A549 (cell line): ENCODE measurements around the gene LRRC8E. TPM values are rescaled to one million over a fixed set of nuclear protein-coding genes. Genes with fewer than 3 reads are reported as not detected.

Experiments used
- ATAC-seq, 2 experiments: fragments of 200-7000 bp in 1 of 2; fragments of >200 bp in 1 of 2; cut with Nextera tagmentation in 1 of 2; cut with Tn5 transposase in 1 of 2; 3 replicates each; pipeline versions ENCODE4 v1.8.0 to v1.9.1; 2018 to 2020; ENCODE audit warnings: mild to moderate bottlenecking in 1 of 2, moderate library complexity in 1 of 2
- CTCF ChIA-PET: fragments of 300-600 bp; sonication (Branson Sonifier 250); formaldehyde crosslinking; extraction: SDS; loops from one replicate; lab custom pipeline; 2021; ENCODE audit warnings: antibody characterized with exemption, inconsistent platforms; lab: Yijun Ruan, JAX
- POLR2A ChIA-PET: fragments of 350-600 bp; formaldehyde crosslinking; extraction: SDS; loops from one replicate; lab custom pipeline; 2021; ENCODE audit warnings: antibody characterized with exemption, inconsistent platforms; lab: Yijun Ruan, JAX
- DNase-seq, 2 experiments: peaks; one replicate each; pipeline versions ENCODE4 v3.0.0 to v3.0.0-alpha.2; 2011 to 2016; ENCODE audit warnings: low read depth in 1 of 2, low spot score in 1 of 2
- FAIRE-seq: peaks from 2 replicates; lab custom pipeline; 2011; peaks lifted over from hg19 to GRCh38; lab: Jason Lieb, UNC
- H3K27ac ChIP-seq, 2 experiments: fragments of >200 bp; sonication (Bioruptor Twin); formaldehyde crosslinking; 3 replicates each; pipeline ENCODE4 v1.5.1; 2016 to 2017
- H3K4me1 ChIP-seq: fragments of >200 bp; sonication (Bioruptor Twin); formaldehyde crosslinking; 3 replicates; pipeline ENCODE4 v1.6.1; 2016
- H3K4me2 ChIP-seq: fragments of >200 bp; sonication (Bioruptor Twin); formaldehyde crosslinking; 3 replicates; pipeline ENCODE4 v1.6.1; 2016
- H3K4me3 ChIP-seq: fragments of >200 bp; sonication (Bioruptor Twin); formaldehyde crosslinking; 3 replicates; pipeline ENCODE4 v1.5.1; 2016
- H3K9me3 ChIP-seq: fragments of >200 bp; sonication (Bioruptor Twin); formaldehyde crosslinking; 3 replicates; pipeline ENCODE4 v1.6.1; 2016
- BHLHE40 ChIP-seq: IDR thresholded peaks from 2 replicates; pipeline ENCODE4 v1.6.1; 2012; ENCODE audit warnings: low read depth, low read length, inconsistent platforms
- CEBPB ChIP-seq, 2 experiments: fragments of >200 bp in 1 of 2; sonication (Bioruptor Twin) in 1 of 2; formaldehyde crosslinking in 1 of 2; IDR thresholded peaks; 2 replicates each; pipeline ENCODE4 v1.6.1; 2012 to 2016
- EHF ChIP-seq: fragments of 250-450 bp; sonication (Bioruptor Pico); IDR thresholded peaks from 2 replicates; pipeline ENCODE4 v1.5.0; 2020; ENCODE audit warnings: mild to moderate bottlenecking
- FOSL2 ChIP-seq, 2 experiments: fragments of 450-650 bp in 1 of 2; fragments of >200 bp in 1 of 2; sonication (Bioruptor Twin) in 1 of 2; formaldehyde crosslinking; IDR thresholded peaks; 2 replicates each; pipeline versions ENCODE4 v1.5.0 to v1.6.1; 2016 to 2020; ENCODE audit warnings: mild to moderate bottlenecking in 1 of 2, moderate library complexity in 1 of 2
- HOXB13 ChIP-seq: fragments of 250-450 bp; sonication (Bioruptor Pico); IDR thresholded peaks from 2 replicates; pipeline ENCODE4 v1.5.0; 2020; ENCODE audit warnings: low read depth, mild to moderate bottlenecking, moderate library complexity
- HOXB5 ChIP-seq: fragments of 250-450 bp; sonication (Bioruptor Pico); IDR thresholded peaks from 2 replicates; pipeline ENCODE4 v1.5.0; 2020; ENCODE audit warnings: mild to moderate bottlenecking, moderate library complexity
- MAFK ChIP-seq: fragments of 450-650 bp; IDR thresholded peaks from 2 replicates; pipeline ENCODE4 v1.6.1; 2014; ENCODE audit not compliant: partially characterized antibody
- NPAS2 ChIP-seq: fragments of 250-450 bp; sonication (Bioruptor Pico); IDR thresholded peaks from 2 replicates; pipeline ENCODE4 v1.8.0; 2022; ENCODE audit warnings: mild to moderate bottlenecking, moderate library complexity, borderline replicate concordance
- POLR2AphosphoS2 ChIP-seq: conservative IDR thresholded peaks from 2 replicates; pipeline ENCODE4 v1.6.1; 2012; ENCODE audit warnings: low read length, improper control_type of control experiment, inconsistent platforms
- ZSCAN20 ChIP-seq: fragments of 250-450 bp; sonication (Bioruptor Pico); IDR thresholded peaks from 2 replicates; pipeline ENCODE4 v1.8.0; 2022; ENCODE audit warnings: mild to moderate bottlenecking, moderate library complexity
- WGBS: methylation state at CpG from one replicate; pipeline ENCODE4 v1.1.6; 2017; ENCODE audit errors: missing lambda C conversion rate; 5-methylcytosine and 5-hydroxymethylcytosine counted together
- polyA plus RNA-seq, 4 experiments: library from polyadenylated mRNA; depleted of rRNA in 3 of 4; stranded (reverse); fragments of >200 nt; fragmentation: RNase III in 1 of 4; extraction: RNeasy Plus Mini Kit Qiagen cat#74134 plus additional on column Dnase treatment in 1 of 4; gene quantifications; 2 replicates in 3 of 4; 3 replicates in 1 of 4; pipeline ENCODE4 v1.2.3, GENCODE V29; 2011 to 2017
- TF ChIP-seq, protein P1 (sequence below): fragments of >200 bp; sonication (Bioruptor Twin); formaldehyde crosslinking; IDR thresholded peaks from 3 replicates; pipeline ENCODE4 v1.6.1; 2016
- TF ChIP-seq, protein P2 (sequence below): IDR thresholded peaks from 2 replicates; pipeline ENCODE4 v1.6.1; 2012
- TF ChIP-seq, protein P3 (sequence below): fragments of 150-350 bp; IDR thresholded peaks from 2 replicates; pipeline ENCODE4 v1.6.1; 2014; ENCODE audit warnings: low read depth, mild to moderate bottlenecking, low read length
- TF ChIP-seq, protein P4 (sequence below): fragments of 450-650 bp; IDR thresholded peaks from 2 replicates; pipeline ENCODE4 v1.6.1; 2014; ENCODE audit warnings: antibody characterized with exemption

LRRC8E gene
- polyA plus RNA-seq, 2 of the 4 experiments (the other 2 are of a cell fraction) = 4.0 to 4.4 TPM

DNA sequence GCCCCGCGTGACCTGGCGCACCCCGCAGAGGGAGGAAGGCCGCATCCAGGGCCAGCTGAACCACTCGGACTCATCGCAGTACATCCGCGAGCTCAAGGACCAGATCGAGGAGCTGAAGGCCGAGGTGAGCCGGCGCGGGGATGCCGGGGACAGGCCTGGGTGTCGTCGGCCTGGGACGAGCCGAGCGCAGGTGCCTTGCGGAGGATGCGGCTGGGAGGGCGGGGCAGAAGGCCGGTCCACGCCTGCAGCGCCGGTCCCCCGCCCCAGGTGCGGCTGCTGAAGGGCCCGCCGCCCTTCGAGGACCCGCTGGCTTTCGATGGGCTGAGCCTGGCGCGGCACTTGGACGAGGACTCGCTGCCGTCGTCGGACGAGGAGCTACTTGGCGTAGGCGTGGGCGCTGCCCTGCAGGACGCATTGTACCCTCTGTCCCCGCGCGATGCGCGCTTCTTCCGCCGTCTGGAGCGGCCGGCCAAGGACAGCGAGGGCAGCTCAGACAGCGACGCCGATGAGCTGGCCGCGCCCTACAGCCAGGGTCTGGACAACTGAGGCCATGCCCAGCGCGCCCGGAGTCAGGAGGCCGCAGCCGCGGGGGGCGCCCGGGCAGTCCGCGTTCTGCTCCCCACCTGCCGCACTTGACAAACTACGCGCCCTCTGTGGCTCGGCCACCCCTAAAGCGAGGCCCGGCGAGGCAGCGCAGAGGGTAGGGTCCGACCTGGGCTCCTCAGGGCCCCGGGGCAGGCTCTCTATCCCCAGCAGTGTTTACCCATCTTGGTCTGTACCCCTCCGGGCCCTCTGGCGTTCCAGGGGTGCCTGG, 24.9 kb upstream of the LRRC8E start (continued):
- no peak for TF ChIP-seq HOXB13 (CRISPR knock-in tag)
- TF ChIP-seq, all 56 proteins: peak for 0

DNA sequence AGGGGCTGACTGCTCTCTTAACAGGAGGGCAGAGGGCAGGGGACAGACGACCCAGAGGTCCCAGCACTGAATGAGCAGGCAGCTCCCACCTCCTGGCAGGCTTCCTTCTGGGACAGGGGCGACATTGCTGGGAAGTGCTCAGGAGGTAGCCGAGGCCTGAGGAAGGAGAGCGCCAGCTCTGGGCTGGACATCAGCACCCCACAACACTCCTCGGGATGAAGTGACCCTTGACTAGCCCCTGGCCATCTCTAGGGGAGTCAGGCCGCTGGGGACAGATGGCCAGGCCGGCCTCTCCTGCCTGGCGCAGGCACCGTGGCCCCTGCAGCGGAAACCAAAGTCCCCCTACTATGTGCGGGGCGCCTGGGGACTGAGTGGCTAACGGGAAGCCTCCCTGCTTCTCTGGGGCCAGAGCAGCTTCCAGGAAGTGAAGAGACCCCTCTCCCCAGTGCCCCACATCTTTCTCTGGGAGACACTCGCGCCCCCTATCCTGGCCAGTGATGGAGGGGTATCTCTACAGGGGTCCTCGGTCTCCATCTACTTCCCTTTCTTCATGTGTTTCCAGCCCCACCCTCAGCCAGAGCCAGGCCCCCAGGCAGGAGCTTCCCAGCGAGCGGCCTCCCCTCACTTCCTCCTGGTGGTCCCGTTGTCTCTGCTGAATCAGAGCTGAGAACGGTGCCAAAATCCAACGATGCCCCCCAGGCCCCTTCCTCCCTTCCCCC, 24.2 kb upstream of the LRRC8E start:
- H3K4me1 ChIP-seq = peaks cover 7% of the 10 kb centered on the region
- no peak overlapping the region for H3K27ac ChIP-seq
- FAIRE-seq = no peak
- no peak overlapping the region for H3K4me3 ChIP-seq
- CTCF ChIA-PET = interaction anchor here (2.4 kb wide), 1 partner anchor 11 kb away, joined by 9 read pairs; no protein-coding TSS in a partner anchor
- TF ChIP-seq EHF (no peak), NPAS2 (CRISPR knock-in tag) (no peak), MAFK (no peak), BHLHE40 (no peak), HOXB13 (CRISPR knock-in tag) (no peak), CEBPB (IDR thresholded peaks at IDR 0.05) (no peak)
- TF ChIP-seq, protein P1, sequence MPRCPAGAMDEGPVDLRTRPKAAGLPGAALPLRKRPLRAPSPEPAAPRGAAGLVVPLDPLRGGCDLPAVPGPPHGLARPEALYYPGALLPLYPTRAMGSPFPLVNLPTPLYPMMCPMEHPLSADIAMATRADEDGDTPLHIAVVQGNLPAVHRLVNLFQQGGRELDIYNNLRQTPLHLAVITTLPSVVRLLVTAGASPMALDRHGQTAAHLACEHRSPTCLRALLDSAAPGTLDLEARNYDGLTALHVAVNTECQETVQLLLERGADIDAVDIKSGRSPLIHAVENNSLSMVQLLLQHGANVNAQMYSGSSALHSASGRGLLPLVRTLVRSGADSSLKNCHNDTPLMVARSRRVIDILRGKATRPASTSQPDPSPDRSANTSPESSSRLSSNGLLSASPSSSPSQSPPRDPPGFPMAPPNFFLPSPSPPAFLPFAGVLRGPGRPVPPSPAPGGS = no peak
- TF ChIP-seq, protein P2, sequence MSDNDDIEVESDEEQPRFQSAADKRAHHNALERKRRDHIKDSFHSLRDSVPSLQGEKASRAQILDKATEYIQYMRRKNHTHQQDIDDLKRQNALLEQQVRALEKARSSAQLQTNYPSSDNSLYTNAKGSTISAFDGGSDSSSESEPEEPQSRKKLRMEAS = no peak
- TF ChIP-seq, all 56 proteins: peak for 0
- 96% methylated on average over 5 of the region's 21 CpGs for WGBS
- Histone ChIP-seq H3K9me3 (no peaks in the 10 kb centered on the region), H3K4me2 (no peak overlapping the region)
- ATAC-seq (no peak), DNase-seq (no peak)
- POLR2A ChIA-PET = no interaction called here

DNA sequence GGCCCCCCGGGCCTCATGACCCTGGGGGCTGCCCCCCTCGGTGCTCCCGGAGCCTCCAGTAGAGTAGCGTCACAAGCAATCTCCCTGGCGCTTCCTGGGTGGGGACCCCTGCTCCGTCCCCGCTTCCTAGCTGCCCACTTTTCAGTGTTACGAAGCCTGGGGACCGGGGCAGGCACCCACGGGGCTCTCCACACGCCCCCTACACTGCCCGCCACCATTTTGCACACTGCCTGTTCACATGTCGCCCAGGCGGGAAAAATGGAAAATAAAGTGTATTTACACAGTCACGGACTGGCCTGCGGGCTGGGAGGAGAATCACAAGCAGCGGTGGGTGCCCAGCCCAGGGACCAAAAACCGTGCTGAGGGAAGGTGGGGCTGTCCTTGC, 23.6 kb upstream of the LRRC8E start:
- no peak overlapping the region for H3K4me3 ChIP-seq
- ATAC-seq = no peak
- POLR2A ChIA-PET = no interaction called here
- no peak overlapping the region for H3K27ac ChIP-seq
- no peak overlapping the region for H3K4me2 ChIP-seq
- TF ChIP-seq, protein P3, sequence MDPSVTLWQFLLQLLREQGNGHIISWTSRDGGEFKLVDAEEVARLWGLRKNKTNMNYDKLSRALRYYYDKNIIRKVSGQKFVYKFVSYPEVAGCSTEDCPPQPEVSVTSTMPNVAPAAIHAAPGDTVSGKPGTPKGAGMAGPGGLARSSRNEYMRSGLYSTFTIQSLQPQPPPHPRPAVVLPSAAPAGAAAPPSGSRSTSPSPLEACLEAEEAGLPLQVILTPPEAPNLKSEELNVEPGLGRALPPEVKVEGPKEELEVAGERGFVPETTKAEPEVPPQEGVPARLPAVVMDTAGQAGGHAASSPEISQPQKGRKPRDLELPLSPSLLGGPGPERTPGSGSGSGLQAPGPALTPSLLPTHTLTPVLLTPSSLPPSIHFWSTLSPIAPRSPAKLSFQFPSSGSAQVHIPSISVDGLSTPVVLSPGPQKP = no peak
- TF ChIP-seq HOXB5 (no peak), FOSL2 (IDR thresholded peaks at IDR 0.05) (no peak), FOSL2 (CRISPR knock-in tag; IDR thresholded peaks at IDR 0.05) (no peak), HOXB13 (CRISPR knock-in tag) (no peak), ZSCAN20 (CRISPR knock-in tag) (no peak), BHLHE40 (no peak), POLR2AphosphoS2 (no peak)
- TF ChIP-seq, protein P4, sequence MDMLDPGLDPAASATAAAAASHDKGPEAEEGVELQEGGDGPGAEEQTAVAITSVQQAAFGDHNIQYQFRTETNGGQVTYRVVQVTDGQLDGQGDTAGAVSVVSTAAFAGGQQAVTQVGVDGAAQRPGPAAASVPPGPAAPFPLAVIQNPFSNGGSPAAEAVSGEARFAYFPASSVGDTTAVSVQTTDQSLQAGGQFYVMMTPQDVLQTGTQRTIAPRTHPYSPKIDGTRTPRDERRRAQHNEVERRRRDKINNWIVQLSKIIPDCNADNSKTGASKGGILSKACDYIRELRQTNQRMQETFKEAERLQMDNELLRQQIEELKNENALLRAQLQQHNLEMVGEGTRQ = no peak
- H3K4me1 ChIP-seq = peaks cover 7% of the 10 kb centered on the region
- no peak for FAIRE-seq
- 67% methylated on average over 11 of the region's 18 CpGs for WGBS
- DNase-seq = no peak
- CTCF ChIA-PET = interaction anchor here (2.4 kb wide), 1 partner anchor 12 kb away, joined by 9 read pairs; no protein-coding TSS in a partner anchor
- H3K9me3 ChIP-seq = no peaks in the 10 kb centered on the region
